ENCODE results near the gene LSM7.

- no peak for TF ChIP-seq CTCF (conservative IDR thresholded peaks at IDR 0.05; ENCODE audit: low read depth, low read length)
- TF ChIP-seq EZH2phosphoT487 (IDR thresholded peaks at IDR 0.05; ENCODE audit: borderline replicate concordance, low read length), result no peak; the same call in 1 of the 2 replicates
- TF ChIP-seq EZH2 (IDR thresholded peaks at IDR 0.05; ENCODE audit: low read length, unreplicated experiment), result no peak
Measured at GRCh38 chr19:2359992-2360685, 31.8 kb upstream of the LSM7 start, which contains the start of gene TMPRSS9.

Measured in PC-3 (cell line).